Peyer's patch (tissue), 4 donors: ENCODE measurements around the gene GUCA2A. TPM values are rescaled to one million over a fixed set of nuclear protein-coding genes. Genes with fewer than 3 reads are reported as not detected.
A peak's percentile ranks its signal among the peaks of the same experiment; 100 is the strongest.

Source experiments
- DNase-seq, 3 donors: peaks; one replicate each; pipeline ENCODE4 v3.0.0-alpha.2; 2017 to 2019
- H3K27ac ChIP-seq, 4 donors: fragments of 200-600 bp; sonication (generic); one replicate each; pipeline ENCODE4 v1.5.1; 2016 to 2019
- H3K27me3 ChIP-seq, 2 donors: fragments of 200-600 bp; sonication (generic); one replicate each; pipeline ENCODE4 v1.5.1; 2019
- H3K36me3 ChIP-seq, 3 donors: fragments of 200-600 bp; sonication (generic); one replicate each; pipeline ENCODE4 v1.5.1; 2016 to 2019
- H3K4me1 ChIP-seq, 4 donors: fragments of 200-600 bp; sonication (generic); one replicate each; pipeline ENCODE4 v1.5.1; 2016 to 2019
- H3K4me3 ChIP-seq, 4 donors: fragments of 200-600 bp; sonication (generic); 1 replicate in 3 of 4; 2 replicates in 1 of 4; pipeline ENCODE4 v1.5.1; 2016 to 2019; ENCODE audit warnings: mild to moderate bottlenecking in 1 of 4
- H3K9me3 ChIP-seq, 4 donors: fragments of 200-600 bp; sonication (generic); one replicate each; pipeline ENCODE4 v1.5.1; 2016 to 2019; ENCODE audit warnings: mild to moderate bottlenecking in 1 of 4
- POLR2A ChIP-seq, 2 donors: fragments of 450-650 bp; IDR thresholded peaks; one replicate each; pipeline ENCODE4 v1.5.1; 2017; ENCODE audit warnings: antibody characterized with exemption in 2 of 2, mild to moderate bottlenecking in 2 of 2, moderate library complexity in 2 of 2
- total RNA-seq, 4 donors: library from RNA; depleted of rRNA; stranded (reverse); fragments of >200 nt; gene quantifications; one replicate each; pipeline ENCODE4 v1.1.0, GENCODE V29; 2016
- TF ChIP-seq, protein P1 (sequence below), 6 experiments: fragments of 450-650 bp in 4 of 6; fragments of 200-600 bp in 2 of 6; sonication (generic) in 1 of 6; IDR thresholded peaks; one replicate each; pipeline ENCODE4 v1.5.1; 2017 to 2019; ENCODE audit warnings: antibody characterized with exemption in 6 of 6, mild to moderate bottlenecking in 3 of 6, moderate library complexity in 1 of 6

Gene GUCA2A
- total RNA-seq, 4 donors from 2014 or later, result 27.2 to 4,654 (median 2,038) TPM

DNA sequence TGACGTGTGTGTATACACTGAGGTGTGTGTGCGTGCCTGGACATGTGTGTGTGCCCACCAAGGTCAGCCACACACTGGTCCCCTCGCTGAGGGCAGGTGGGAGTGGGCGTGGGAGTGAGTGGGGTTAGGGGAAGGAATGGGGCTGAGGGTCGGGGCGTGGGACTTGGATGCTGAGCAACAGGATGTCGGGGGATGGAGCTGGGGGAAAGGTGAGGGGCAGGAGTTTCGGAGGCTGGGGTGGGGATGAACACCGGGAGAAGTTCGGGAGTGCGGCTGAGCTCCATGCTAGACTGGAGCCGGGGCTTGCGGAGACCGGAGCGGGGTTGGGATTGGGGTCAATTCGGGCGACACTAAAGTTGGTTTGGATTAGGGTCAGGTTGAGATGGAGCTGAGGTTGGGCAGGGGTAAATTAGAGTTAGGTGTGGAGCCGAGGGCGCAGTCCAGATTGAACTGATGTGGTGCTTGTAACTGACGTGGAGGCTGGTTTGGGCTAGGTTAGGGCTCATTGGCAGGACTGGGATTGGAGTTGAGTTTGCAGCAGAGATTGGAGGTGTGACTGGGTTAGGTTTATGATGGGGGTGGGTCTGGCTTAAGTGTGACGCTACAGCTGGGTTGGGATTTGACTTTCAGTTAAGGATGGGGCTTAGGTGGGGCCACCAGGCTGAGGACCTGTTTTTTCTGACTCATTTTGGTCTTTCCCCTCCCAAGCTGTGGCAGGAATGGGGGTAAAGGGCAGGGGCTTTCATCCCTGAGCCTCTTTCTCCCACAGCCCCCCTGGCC, 3.3 kb upstream of the GUCA2A start:
- no peak for TF ChIP-seq POLR2A (IDR thresholded peaks at IDR 0.05)
- TF ChIP-seq, protein P1, sequence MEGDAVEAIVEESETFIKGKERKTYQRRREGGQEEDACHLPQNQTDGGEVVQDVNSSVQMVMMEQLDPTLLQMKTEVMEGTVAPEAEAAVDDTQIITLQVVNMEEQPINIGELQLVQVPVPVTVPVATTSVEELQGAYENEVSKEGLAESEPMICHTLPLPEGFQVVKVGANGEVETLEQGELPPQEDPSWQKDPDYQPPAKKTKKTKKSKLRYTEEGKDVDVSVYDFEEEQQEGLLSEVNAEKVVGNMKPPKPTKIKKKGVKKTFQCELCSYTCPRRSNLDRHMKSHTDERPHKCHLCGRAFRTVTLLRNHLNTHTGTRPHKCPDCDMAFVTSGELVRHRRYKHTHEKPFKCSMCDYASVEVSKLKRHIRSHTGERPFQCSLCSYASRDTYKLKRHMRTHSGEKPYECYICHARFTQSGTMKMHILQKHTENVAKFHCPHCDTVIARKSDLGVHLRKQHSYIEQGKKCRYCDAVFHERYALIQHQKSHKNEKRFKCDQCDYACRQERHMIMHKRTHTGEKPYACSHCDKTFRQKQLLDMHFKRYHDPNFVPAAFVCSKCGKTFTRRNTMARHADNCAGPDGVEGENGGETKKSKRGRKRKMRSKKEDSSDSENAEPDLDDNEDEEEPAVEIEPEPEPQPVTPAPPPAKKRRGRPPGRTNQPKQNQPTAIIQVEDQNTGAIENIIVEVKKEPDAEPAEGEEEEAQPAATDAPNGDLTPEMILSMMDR (IDR thresholded peaks at IDR 0.05), result no peak
- Histone ChIP-seq H3K9me3 (no peaks in the 10 kb centered on the region), H3K4me3 (no peak overlapping the region), H3K36me3 (no peaks in the 10 kb centered on the region), H3K27ac (no peak overlapping the region), H3K27me3 (no peaks in the 10 kb centered on the region), H3K4me1 (peaks cover 0 to 8% (median under 1%) of the 10 kb centered on the region in 4 donors)
- DNase-seq, result no peak

DNA sequence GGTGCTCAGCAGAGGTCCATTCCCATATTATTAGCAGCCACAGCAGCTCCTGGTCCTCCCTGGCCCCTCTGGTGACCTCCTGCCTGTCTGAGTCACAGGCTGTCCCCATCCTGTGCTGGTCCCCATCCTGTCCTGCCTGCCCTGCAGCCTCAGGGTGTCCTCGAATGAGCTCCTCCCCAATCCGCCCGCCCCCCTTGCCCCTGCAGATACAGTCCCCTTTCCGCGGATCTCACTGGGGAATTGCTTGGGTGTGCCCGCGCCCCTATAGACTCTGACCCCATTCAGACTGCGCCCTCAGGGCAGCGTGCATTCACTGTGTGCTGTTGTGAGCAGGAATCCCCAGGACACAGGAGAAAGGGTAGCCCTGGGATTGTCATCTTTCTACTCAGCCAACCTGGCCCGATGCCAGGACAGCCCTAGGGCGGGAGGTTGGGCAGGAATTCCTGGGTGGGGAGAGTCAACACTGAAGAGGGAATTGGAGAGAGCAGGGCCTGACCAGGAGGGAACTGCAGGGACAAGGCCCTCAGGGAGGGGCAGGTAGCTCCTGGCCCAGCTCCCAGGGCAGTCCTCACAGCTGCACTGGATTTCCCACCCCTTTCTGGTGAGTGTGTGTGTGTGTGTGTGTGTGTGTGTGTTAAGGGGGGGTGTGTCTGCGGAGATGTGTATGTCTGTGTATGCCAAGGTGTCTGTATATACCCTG, 1.1 kb upstream of the GUCA2A start:
- peak in 2 of 3 donors; percentile 93 to 97 for DNase-seq
- TF ChIP-seq, protein P1 (IDR thresholded peaks at IDR 0.05), result peak in 1 of 6 experiments; percentile 2
- peak in 1 of 2 donors; percentile 20 for TF ChIP-seq POLR2A (IDR thresholded peaks at IDR 0.05)
- no peak overlapping the region for H3K4me3 ChIP-seq
- peaks cover 0 to 7% (median 0%) of the 10 kb centered on the region in 4 donors for H3K4me1 ChIP-seq
- H3K27ac ChIP-seq, result peak overlapping the region in 3 of 4 donors; percentile 68 to 96 (median 85)
- no peaks in the 10 kb centered on the region for H3K27me3 ChIP-seq
- no peaks in the 10 kb centered on the region for H3K36me3 ChIP-seq
- peaks cover 0 to 5% (median 0%) of the 10 kb centered on the region in 4 donors for H3K9me3 ChIP-seq

DNA sequence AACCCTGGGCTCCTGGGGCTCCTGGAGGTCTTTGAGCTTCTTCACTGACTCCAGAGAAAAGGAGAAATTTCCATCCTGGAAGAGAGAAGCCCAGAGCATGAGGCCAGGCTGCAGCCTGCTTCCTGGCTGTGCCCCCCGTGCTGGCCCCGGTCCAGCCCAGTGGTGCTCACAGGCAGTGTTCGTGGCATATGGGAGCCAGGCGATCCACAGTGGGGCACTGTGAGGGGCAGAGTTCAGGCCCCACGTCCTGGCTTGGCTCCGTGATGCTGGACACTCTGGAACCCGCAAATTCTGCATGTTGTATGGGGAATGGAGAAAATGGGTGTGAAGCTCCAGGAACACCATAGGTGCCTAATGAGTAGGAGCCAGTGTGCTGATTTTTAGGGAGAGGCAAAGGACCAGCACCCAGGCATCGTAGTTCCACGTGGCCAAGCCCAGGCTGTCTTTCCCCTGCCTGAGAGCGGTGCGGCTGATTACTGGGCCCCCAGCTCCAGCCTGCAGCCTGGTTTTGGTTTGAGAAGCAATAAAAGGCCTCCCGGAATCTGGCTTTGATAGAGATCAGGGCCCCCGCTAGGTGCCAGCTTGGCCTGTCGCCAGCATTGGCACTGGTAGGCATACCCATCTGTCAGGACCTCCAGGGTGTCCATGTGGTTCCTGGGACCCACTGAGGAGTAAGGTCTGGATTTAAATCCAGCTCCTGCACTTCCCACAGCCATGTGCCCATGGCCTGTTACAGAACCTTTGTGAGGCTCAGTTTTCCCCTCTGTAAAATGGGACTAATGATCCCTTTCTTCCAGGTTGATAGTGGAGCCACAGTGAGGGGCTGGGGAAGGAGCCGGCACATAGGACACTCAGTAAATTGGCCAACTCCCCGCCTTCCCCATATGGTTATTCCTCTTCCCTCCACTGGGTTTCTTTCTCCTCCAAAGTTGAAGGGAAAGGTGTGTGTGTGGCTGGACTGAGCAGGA, 725 bp downstream of the GUCA2A start:
- peak overlapping the region in 3 of 4 donors; percentile 57 to 96 (median 85) for H3K27ac ChIP-seq
- peak overlapping the region in 3 of 4 donors; percentile 17 to 57 (median 51) for H3K4me3 ChIP-seq
- no peak for DNase-seq
- no peaks in the 10 kb centered on the region for H3K27me3 ChIP-seq
- peaks cover 0 to 8% (median 0%) of the 10 kb centered on the region in 4 donors for H3K9me3 ChIP-seq
- peaks cover 0 to 7% (median 0%) of the 10 kb centered on the region in 4 donors for H3K4me1 ChIP-seq
- TF ChIP-seq, protein P1 (IDR thresholded peaks at IDR 0.05), result no peak
- no peak for TF ChIP-seq POLR2A (IDR thresholded peaks at IDR 0.05)
- H3K36me3 ChIP-seq, result no peaks in the 10 kb centered on the region

DNA sequence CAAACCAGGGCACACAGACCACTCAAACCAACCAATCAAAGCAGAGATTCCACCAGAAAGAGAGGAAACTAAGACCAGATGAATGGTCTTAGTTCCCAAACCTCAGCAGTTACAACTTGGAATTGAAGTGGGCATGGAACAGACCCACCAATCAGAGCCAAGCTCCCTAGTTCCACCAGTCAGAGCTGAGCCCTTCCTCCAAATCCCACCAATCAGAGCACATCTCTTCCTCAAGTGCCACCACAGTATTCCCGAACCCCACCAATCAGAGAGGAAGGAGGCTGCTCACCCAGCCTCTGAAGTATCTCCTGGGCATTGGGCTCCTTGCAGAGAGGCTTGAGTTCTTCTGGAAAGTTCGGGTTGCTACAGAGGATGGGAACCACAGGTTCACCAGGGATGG, 1.4 kb downstream of the GUCA2A start:
- Histone ChIP-seq H3K4me3 (peak overlapping the region in 2 of 4 donors; percentile 51 to 57), H3K4me1 (peaks cover 0 to 7% (median 0%) of the 10 kb centered on the region in 4 donors), H3K27me3 (no peaks in the 10 kb centered on the region), H3K9me3 (peaks cover 0 to 8% (median 0%) of the 10 kb centered on the region in 4 donors), H3K27ac (peak overlapping the region in 2 of 4 donors; percentile 61 to 85), H3K36me3 (no peaks in the 10 kb centered on the region)
- DNase-seq, result no peak
- no peak for TF ChIP-seq POLR2A (IDR thresholded peaks at IDR 0.05)

DNA sequence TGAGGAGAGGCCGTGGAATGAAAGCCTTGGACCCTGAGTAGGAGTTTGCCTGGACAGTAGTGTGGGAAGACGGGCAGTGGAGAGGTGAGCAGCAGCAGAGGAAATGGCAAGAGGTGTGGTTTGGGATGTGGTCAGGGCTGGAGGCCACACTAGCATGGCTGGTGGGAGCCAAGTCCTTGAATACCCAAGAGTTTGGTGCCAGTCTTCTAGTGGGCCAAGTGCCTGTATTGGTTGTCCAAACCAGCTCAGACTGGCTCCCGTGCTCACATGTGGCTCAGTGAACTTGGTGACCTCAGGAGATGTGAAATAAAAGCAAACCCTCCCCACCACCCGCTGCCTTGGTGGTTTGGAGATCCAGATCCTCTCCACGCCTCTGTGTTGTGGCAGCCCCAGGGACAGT, 2.4 kb downstream of the GUCA2A start:
- DNase-seq, result no peak
- H3K27me3 ChIP-seq, result no peaks in the 10 kb centered on the region
- TF ChIP-seq, protein P1 (IDR thresholded peaks at IDR 0.05), result no peak
- no peak for TF ChIP-seq POLR2A (IDR thresholded peaks at IDR 0.05)

More for the DNA sequence above, 2.4 kb downstream of the GUCA2A start:
- peaks cover 0 to 7% (median 0%) of the 10 kb centered on the region in 4 donors for H3K4me1 ChIP-seq
- H3K4me3 ChIP-seq, result peak overlapping the region in 2 of 4 donors; percentile 51 to 57
- no peaks in the 10 kb centered on the region for H3K36me3 ChIP-seq
- H3K27ac ChIP-seq, result peak overlapping the region in 2 of 4 donors; percentile 19 to 61
- H3K9me3 ChIP-seq, result peaks cover 0 to 8% (median 0%) of the 10 kb centered on the region in 4 donors
